SK-N-SH (cell line): Measurements from ENCODE around the gene CEP152. TPM values are rescaled to one million over a fixed set of nuclear protein-coding genes. Genes with fewer than 3 reads are reported as not detected.

Experiments used
- CTCF ChIA-PET: fragments of 300-600, 350-600 bp; formaldehyde crosslinking; extraction: SDS; loops from one replicate; lab custom pipeline; 2021; lab: Yijun Ruan, JAX
- POLR2A ChIA-PET: fragments of 350-600 bp; sonication (Branson Sonifier 250); formaldehyde crosslinking; extraction: SDS; loops from one replicate; lab custom pipeline; 2020; ENCODE audit warnings: antibody characterized with exemption, inconsistent platforms; lab: Yijun Ruan, JAX
- DNase-seq: peaks from one replicate; pipeline ENCODE4 v3.0.0; 2012
- H2AFZ ChIP-seq: fragments of 200-600 bp; sonication (generic); 2 replicates; pipeline ENCODE4 v1.8.1; 2016; ENCODE audit warnings: antibody characterized with exemption, mild to moderate bottlenecking, low read depth
- H3F3A ChIP-seq: fragments of 200-600 bp; sonication (generic); replicated peaks from 2 replicates; pipeline ENCODE3; 2016; ENCODE audit warnings: antibody characterized with exemption, mild to moderate bottlenecking; ENCODE audit not compliant: insufficient read depth
- H3K27ac ChIP-seq, 2 experiments: fragments of 200-500 bp in 1 of 2; fragments of 200-600 bp in 1 of 2; sonication (Bioruptor generic) in 1 of 2; sonication (generic), shearing (Covaris generic) in 1 of 2; 2 replicates each; pipeline versions ENCODE4 v1.5.1 to v1.6.1; 2014 to 2016; ENCODE audit warnings: low read depth in 2 of 2, inconsistent platforms in 1 of 2, low read length in 1 of 2, mild to moderate bottlenecking in 1 of 2, mixed read lengths in 1 of 2
- H3K27me3 ChIP-seq: fragments of 200-600 bp; sonication (generic), shearing (Covaris generic); 2 replicates; pipeline ENCODE4 v1.6.1; 2016; ENCODE audit warnings: mixed run types; ENCODE audit not compliant: insufficient read depth
- H3K36me3 ChIP-seq, 2 experiments: fragments of 200-500 bp in 1 of 2; fragments of 200-600 bp in 1 of 2; sonication (Bioruptor generic) in 1 of 2; sonication (generic) in 1 of 2; replicated peaks in 1 of 2; 2 replicates each; pipeline versions ENCODE3 to v1.5.1; 2014 to 2016; ENCODE audit warnings: low read length in 1 of 2, mild to moderate bottlenecking in 1 of 2; ENCODE audit not compliant: insufficient read depth in 2 of 2, control insufficient read depth in 1 of 2
- H3K4me1 ChIP-seq, 2 experiments: fragments of 200-500 bp in 1 of 2; fragments of 200-600 bp in 1 of 2; sonication (Bioruptor generic) in 1 of 2; sonication (generic), shearing (Covaris generic) in 1 of 2; 2 replicates each; pipeline versions ENCODE4 v1.5.1 to v1.6.1; 2014 to 2016; ENCODE audit warnings: low read depth in 1 of 2, low read length in 1 of 2, mixed run types in 1 of 2; ENCODE audit not compliant: insufficient read depth in 2 of 2, control insufficient read depth in 1 of 2
- H3K4me2 ChIP-seq: fragments of 200-600 bp; sonication (generic), shearing (Covaris generic); 2 replicates; pipeline ENCODE4 v1.6.1; 2017; ENCODE audit warnings: mixed run types
- H3K4me3 ChIP-seq, 2 experiments: fragments of 200-500 bp in 1 of 2; fragments of 200-600 bp in 1 of 2; sonication (Bioruptor generic) in 1 of 2; sonication (generic), shearing (Covaris generic) in 1 of 2; 2 replicates each; pipeline versions ENCODE4 v1.5.1 to v1.8.1; 2014 to 2016; ENCODE audit warnings: low read depth in 2 of 2, inconsistent platforms in 1 of 2, low read length in 1 of 2, mild to moderate bottlenecking in 1 of 2, mixed read lengths in 1 of 2, moderate library complexity in 1 of 2
- H3K79me2 ChIP-seq: fragments of 200-600 bp; sonication (generic); 2 replicates; pipeline ENCODE4 v1.8.1; 2017; ENCODE audit warnings: mild to moderate bottlenecking; ENCODE audit not compliant: insufficient read depth
- H3K9ac ChIP-seq: fragments of 200-600 bp; sonication (generic); 2 replicates; pipeline ENCODE4 v1.6.1; 2017; ENCODE audit warnings: mixed run types
- H3K9me2 ChIP-seq: fragments of 200-600 bp; sonication (generic); 2 replicates; pipeline ENCODE4 v1.6.1; 2017; ENCODE audit warnings: mixed run types
- H3K9me3 ChIP-seq: fragments of 200-600 bp; sonication (generic); 2 replicates; pipeline ENCODE4 v1.6.1; 2017; ENCODE audit warnings: mixed run types, mild to moderate bottlenecking, moderate library complexity
- H4K20me1 ChIP-seq: fragments of 200-600 bp; sonication (generic); 2 replicates; pipeline ENCODE4 v1.6.1; 2017; ENCODE audit warnings: mild to moderate bottlenecking, mixed run types; ENCODE audit not compliant: insufficient read depth
- CTCF ChIP-seq: fragments of 200-600 bp; sonication (generic); IDR thresholded peaks from 2 replicates; pipeline ENCODE4 v1.6.1; 2017; ENCODE audit warnings: antibody characterized with exemption, mild to moderate bottlenecking, moderate library complexity
- ELF1 ChIP-seq: IDR thresholded peaks from 2 replicates; pipeline ENCODE4 v1.4.0; 2012
- EP300 ChIP-seq, 2 experiments: IDR thresholded peaks; 2 replicates each; pipeline versions ENCODE4 v1.4.0 to v1.6.1; 2012; ENCODE audit warnings: borderline replicate concordance in 1 of 2, low read depth in 1 of 2, low read length in 1 of 2
- FOSL2 ChIP-seq: IDR thresholded peaks from 2 replicates; pipeline ENCODE4 v1.4.0; 2012; ENCODE audit warnings: low read depth, mild to moderate bottlenecking, moderate library complexity, borderline replicate concordance
- FOXM1 ChIP-seq: IDR thresholded peaks from 2 replicates; pipeline ENCODE4 v1.4.0; 2012; ENCODE audit warnings: low read depth, mild to moderate bottlenecking
- GABPA ChIP-seq: IDR thresholded peaks from 2 replicates; pipeline ENCODE4 v1.4.0; 2012; ENCODE audit warnings: low read depth, mild to moderate bottlenecking
- JUND ChIP-seq: IDR thresholded peaks from 2 replicates; pipeline ENCODE4 v1.4.0; 2012
- MAX ChIP-seq: IDR thresholded peaks from 2 replicates; pipeline ENCODE4 v1.4.0; 2012; ENCODE audit warnings: low read depth
- MEF2A ChIP-seq: IDR thresholded peaks from 2 replicates; pipeline ENCODE4 v1.4.0; 2012; ENCODE audit warnings: low read depth, borderline replicate concordance
- NFIC ChIP-seq: IDR thresholded peaks from 2 replicates; pipeline ENCODE4 v1.4.0; 2012; ENCODE audit warnings: borderline replicate concordance
- PBX3 ChIP-seq: IDR thresholded peaks from 2 replicates; pipeline ENCODE4; 2012
- POLR2AphosphoS5 ChIP-seq: IDR thresholded peaks from 2 replicates; pipeline ENCODE4 v1.6.1; 2012; ENCODE audit warnings: low read depth, low read length
- RXRA ChIP-seq: IDR thresholded peaks from 2 replicates; pipeline ENCODE4 v1.4.0; 2012; ENCODE audit warnings: low read depth, mild to moderate bottlenecking, borderline replicate concordance
- SIN3A ChIP-seq: IDR thresholded peaks from 2 replicates; pipeline ENCODE4 v1.6.1; 2012; ENCODE audit warnings: low read depth, mild to moderate bottlenecking, low read length, moderate library complexity, borderline replicate concordance
- SMC3 ChIP-seq: IDR thresholded peaks from 2 replicates; pipeline ENCODE4 v1.6.1; 2012; ENCODE audit warnings: low read depth, low read length, improper control_type of control experiment
- TCF12 ChIP-seq: IDR thresholded peaks from 2 replicates; pipeline ENCODE4 v1.4.0; 2012
- TEAD4 ChIP-seq: IDR thresholded peaks from 2 replicates; pipeline ENCODE4 v1.4.0; 2012; ENCODE audit warnings: mild to moderate bottlenecking, borderline replicate concordance; ENCODE audit not compliant: insufficient read depth
- USF2 ChIP-seq: fragments of 150-350 bp; IDR thresholded peaks from 2 replicates; pipeline ENCODE4 v1.6.1; 2017; ENCODE audit warnings: antibody characterized with exemption, low read length, low read depth, borderline replicate concordance
- YY1 ChIP-seq: IDR thresholded peaks from 2 replicates; pipeline ENCODE4 v1.4.0; 2012; ENCODE audit warnings: low read depth, mild to moderate bottlenecking
- ZBTB33 ChIP-seq: IDR thresholded peaks from 2 replicates; pipeline ENCODE4 v1.4.0; 2012; ENCODE audit warnings: low read depth, borderline replicate concordance
- WGBS: methylation state at CpG from one replicate; pipeline ENCODE4 v1.1.6; 2017; ENCODE audit warnings: low lambda C conversion rate; 5-methylcytosine and 5-hydroxymethylcytosine counted together
- polyA plus RNA-seq, 3 experiments: library from polyadenylated mRNA; depleted of rRNA; stranded (reverse); fragments of >200 nt; gene quantifications; 2 replicates each; pipeline ENCODE4 v1.2.3, GENCODE V29; 2012

Gene CEP152
- polyA plus RNA-seq, 1 of the 3 experiments (the other 2 are of a cell fraction): 0.71 TPM

GRCh38 chr15:48703544-48703943, 107.3 kb downstream of the CEP152 start:
- Histone ChIP-seq H3K9me2 (no peaks in the 10 kb centered on the region), H3K79me2 (no peaks in the 10 kb centered on the region), H3K9me3 (peaks cover 16% of the 10 kb centered on the region), H2AFZ (peak overlapping the region; percentile 24; the same call in 1 of the 2 replicates), H3K27me3 (no peaks in the 10 kb centered on the region)
- DNase-seq: no peak
- WGBS: 15% methylated on average over 1 of the region's 1 CpG
- CTCF ChIA-PET: no interaction called here
- TF ChIP-seq TCF12 (peak; percentile 99), NFIC (peak; percentile 89), MAX (0 out of 2 replicates have a peak, but pooled peaks have one; percentile 35), TEAD4 (peak; percentile 97), MEF2A (peak; percentile 42; the same call in 1 of the 2 replicates), USF2 (no peak), JUND (peak; percentile 84), YY1 (no peak), POLR2AphosphoS5 (peak; percentile 86; the same call in 1 of the 2 replicates), SIN3A (0 out of 2 replicates have a peak, but pooled peaks have one; percentile 47), ELF1 (no peak), FOXM1 (0 out of 2 replicates have a peak, but pooled peaks have one; percentile 48), SMC3 (no peak), EP300 (IDR thresholded peaks at IDR 0.05; ENCODE audit: borderline replicate concordance in 1 of 2, low read depth in 1 of 2, low read length in 1 of 2) (peak; percentile 44 to 93; a peak in 3 of 4 replicates), FOSL2 (peak; percentile 68; the same call in 1 of the 2 replicates), PBX3 (peak; percentile 97), GABPA (no peak), CTCF (no peak), RXRA (peak; percentile 62; the same call in 1 of the 2 replicates), ZBTB33 (peak; percentile 73; the same call in 1 of the 2 replicates)
- TF ChIP-seq, all 33 proteins: peak for 14
- Histone ChIP-seq H3K9ac (no peak overlapping the region; the same call in 1 of the 2 replicates), H3K36me3 (peaks cover 0 to 15% of the 10 kb centered on the region in 2 experiments), H3F3A (peaks cover 10% of the 10 kb centered on the region), H3K27ac (peak overlapping the region; percentile 69 to 76; a peak in 3 of 4 replicates), H3K4me1 (no peaks in the 10 kb centered on the region; a peak in 2 of 4 replicates), H3K4me3 (no peak overlapping the region), H4K20me1 (no peaks in the 10 kb centered on the region), H3K4me2 (no peak overlapping the region)
- POLR2A ChIA-PET: no interaction called here
